Left renal cortex interstitium (tissue), 4 donors: ENCODE results near the gene SUPT5H. TPM values are rescaled to one million over a fixed set of nuclear protein-coding genes. Genes with fewer than 3 reads are reported as not detected.
A peak's percentile ranks its signal among the peaks of the same experiment; 100 is the strongest.
"Not testable (repeated sequence)": the region's sequence is repeated elsewhere in the genome, so short reads cannot be mapped to it uniquely, and the experiment has no call there.

Source experiments
- DNase-seq, 4 donors: peaks; one replicate each; pipeline ENCODE4 v3.0.0-alpha.2; 2013; ENCODE audit warnings: low read depth in 4 of 4, low spot score in 2 of 4, missing footprints in 1 of 4
- polyA plus RNA-seq, 4 donors: library from polyadenylated mRNA; unstranded; fragments of 120-200 nt; gene quantifications; one replicate each; pipeline ENCODE4 v1.2.1, GENCODE V29; 2013; ENCODE audit not compliant: insufficient read length in 4 of 4

SUPT5H gene
- polyA plus RNA-seq, 4 donors = 107 to 161 (median 145) TPM

- DNase-seq = no peak
Measured at GRCh38 chr19:39449116-39449797, 3.9 kb downstream of the SUPT5H start.

DNA sequence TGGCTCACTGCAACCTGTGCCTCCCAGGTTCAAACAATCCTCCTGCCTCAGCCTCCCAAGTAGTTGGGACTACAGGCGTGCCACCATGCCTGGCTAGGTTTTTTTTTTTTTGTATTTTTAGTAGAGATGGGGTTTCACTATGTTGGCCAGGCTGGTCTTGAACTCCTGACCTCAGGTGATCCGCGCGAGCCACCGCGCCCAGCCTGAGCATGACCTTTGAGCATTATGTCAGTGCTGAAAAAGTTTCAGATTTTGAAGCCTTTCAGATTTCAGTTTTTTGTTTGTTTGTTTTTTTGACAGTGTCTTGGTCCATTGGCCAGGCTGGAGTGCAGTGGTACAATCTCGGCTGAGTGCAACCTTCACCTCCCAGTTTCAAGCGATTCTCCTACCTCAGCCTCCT lies 5.9 kb downstream of the SUPT5H start:
- DNase-seq = not testable (repeated sequence)

GRCh38 chr19:39463403-39463802 lies 18.0 kb downstream of the SUPT5H start:
- DNase-seq = no peak

DNA sequence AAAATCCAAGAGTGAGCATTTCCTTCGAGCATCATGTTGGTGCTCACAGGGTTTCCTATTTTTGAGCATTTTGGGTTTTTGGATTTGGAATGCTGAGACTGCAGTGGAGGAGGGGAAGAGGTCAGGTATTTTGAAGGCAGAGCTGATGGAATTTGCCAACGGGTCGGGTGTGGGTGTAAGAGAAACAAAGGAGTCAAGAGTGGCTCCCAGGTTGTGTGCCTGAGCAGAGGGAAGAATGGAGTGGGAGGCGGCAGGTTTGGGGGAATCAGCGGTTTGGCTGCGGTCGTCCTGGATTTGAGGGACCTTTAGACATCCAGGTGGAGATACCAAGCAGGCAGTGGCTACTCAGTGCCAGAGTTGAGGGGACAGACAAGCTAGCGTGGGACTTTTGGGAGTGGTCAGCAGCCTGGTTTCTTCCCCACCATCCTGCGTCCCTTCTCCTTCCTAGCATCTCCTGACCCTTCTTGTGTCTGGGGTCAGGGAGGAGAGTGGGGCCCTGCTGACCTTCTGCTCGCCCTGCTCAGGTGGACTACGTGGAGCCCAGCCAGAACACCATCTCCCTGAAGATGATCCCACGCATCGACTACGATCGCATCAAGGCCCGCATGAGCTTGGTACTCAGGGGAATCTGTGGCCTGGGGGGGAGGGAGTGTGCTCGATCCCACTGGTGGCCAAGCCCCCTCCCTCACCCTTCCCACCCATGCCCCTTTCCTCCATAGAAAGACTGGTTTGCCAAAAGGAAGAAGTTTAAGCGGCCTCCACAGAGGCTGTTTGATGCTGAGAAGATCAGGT lies 20.8 kb downstream of the SUPT5H start:
- DNase-seq = no peak

DNA sequence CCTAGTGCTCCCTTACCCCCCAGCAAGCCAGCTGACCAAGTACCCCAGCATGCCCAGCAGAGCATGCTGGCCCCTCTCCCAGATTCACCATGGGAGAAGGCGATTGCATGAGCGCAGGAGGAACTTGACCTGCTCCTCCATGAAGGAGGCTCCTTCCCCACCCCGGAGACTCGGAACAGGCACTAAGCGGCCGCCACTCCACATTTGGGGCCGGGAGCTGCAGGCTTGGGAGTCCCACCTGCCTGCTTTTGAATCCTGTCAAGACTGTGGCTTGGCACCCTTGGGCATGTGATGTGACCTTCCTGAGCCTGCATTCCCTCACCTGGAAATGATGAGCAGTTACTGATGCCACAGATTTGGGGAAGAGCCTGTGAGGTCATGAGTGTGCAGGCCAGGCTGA lies 22.6 kb downstream of the SUPT5H start:
- no peak for DNase-seq

- DNase-seq = no peak
Measured at GRCh38 chr19:39469036-39469435, 23.7 kb downstream of the SUPT5H start.

GRCh38 chr19:39469567-39469966 lies 24.2 kb downstream of the SUPT5H start:
- DNase-seq = no peak

DNA sequence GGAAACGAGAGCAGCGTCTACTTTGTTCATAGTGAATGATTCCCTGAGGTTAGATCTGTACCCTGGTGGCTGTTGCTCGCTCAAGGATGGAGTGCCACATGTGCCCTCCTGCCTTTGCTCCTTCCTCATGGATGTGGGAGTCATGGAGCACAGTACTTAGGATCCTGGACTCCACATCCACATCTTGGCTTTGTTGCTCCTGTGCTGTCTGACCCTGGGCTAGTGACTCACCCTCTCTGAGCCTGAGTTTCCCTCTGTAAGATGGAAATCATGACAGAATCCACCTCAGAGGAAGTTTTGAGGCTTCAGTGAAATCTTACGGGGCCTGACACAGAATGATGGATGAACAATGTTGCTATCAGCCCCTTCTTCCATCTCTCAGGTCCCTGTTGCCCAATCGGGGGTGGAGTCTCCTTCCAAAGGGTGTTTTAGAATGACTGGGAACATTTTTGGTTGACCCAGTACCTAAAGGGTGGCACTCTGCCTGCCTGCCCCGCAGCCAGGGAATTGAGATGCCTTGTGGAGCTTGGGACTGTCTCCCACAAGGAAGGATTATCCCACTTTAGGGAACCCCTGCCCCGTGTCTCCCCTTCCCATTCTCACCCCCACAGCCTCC lies 25.4 kb downstream of the SUPT5H start:
- no peak for DNase-seq

- no peak for DNase-seq
Measured at GRCh38 chr19:39471756-39472536, 26.6 kb downstream of the SUPT5H start.

- DNase-seq = no peak
Measured at GRCh38 chr19:39472746-39473442, 27.5 kb downstream of the SUPT5H start.

DNA sequence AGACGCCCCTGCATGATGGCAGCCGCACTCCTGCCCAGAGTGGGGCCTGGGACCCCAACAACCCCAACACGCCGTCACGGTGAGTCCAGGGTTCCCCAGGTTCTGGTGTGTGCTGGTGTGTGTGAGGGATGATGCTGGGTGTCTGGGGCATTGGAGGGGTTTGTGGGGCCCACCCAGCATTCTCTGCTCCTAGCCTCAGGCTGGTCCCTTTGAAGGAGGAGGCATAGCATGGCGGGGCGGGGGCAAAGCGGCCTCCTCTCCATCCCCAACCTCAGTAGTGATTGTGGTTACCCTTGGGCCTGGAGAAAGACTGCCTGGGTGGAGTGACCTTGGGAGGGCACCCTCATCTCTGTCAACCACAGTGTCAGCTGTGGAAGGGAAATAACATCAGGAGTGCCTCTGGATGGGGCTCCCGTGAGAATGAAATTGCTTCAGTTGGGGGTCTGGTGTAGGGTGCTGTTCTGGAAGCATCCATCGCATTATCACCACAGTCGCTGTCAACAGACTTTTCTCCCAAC lies 28.1 kb downstream of the SUPT5H start:
- DNase-seq = no peak

DNA sequence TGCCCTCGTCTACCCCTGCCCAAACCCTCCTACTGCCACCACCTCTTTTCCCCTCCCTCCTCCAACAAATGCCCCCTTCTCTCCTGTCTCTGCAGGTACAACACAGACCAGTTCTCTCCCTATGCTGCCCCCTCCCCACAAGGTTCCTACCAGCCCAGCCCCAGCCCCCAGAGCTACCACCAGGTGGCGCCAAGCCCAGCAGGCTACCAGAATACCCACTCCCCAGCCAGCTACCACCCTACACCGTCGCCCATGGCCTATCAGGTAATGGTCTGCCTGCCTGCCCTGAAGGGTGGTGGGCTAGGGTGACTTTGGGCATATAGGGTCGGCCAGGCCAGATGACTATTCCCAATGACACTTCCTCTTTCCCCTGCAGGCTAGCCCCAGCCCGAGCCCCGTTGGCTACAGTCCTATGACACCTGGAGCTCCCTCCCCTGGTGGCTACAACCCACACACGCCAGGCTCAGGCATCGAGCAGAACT lies 28.8 kb downstream of the SUPT5H start:
- peak in 2 of 4 donors; percentile 20 to 28 for DNase-seq

- no peak for DNase-seq
Measured at GRCh38 chr19:39475748-39476147, 30.4 kb downstream of the SUPT5H start.

GRCh38 chr19:39479319-39479801 lies 34.0 kb downstream of the SUPT5H start:
- DNase-seq = not testable (repeated sequence)

DNA sequence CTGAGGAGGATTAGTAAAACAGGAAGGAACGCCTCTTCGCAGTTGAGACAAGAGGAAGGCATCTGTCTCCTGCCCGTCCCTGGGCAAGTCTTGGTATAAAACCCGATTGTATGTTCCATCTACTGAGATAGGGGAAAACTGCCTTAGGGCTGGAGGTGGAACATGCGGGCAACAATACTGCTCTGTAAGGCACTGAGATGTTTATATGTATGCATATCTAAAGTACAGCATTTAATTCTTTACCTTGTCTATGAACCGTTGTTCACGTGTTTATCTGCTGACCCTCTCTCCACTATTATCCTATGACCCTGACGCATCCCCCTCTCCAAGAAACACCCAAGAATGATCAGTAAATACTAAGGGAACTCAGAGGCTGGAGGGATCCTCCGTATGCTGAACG lies 34.5 kb downstream of the SUPT5H start:
- no peak for DNase-seq

DNA sequence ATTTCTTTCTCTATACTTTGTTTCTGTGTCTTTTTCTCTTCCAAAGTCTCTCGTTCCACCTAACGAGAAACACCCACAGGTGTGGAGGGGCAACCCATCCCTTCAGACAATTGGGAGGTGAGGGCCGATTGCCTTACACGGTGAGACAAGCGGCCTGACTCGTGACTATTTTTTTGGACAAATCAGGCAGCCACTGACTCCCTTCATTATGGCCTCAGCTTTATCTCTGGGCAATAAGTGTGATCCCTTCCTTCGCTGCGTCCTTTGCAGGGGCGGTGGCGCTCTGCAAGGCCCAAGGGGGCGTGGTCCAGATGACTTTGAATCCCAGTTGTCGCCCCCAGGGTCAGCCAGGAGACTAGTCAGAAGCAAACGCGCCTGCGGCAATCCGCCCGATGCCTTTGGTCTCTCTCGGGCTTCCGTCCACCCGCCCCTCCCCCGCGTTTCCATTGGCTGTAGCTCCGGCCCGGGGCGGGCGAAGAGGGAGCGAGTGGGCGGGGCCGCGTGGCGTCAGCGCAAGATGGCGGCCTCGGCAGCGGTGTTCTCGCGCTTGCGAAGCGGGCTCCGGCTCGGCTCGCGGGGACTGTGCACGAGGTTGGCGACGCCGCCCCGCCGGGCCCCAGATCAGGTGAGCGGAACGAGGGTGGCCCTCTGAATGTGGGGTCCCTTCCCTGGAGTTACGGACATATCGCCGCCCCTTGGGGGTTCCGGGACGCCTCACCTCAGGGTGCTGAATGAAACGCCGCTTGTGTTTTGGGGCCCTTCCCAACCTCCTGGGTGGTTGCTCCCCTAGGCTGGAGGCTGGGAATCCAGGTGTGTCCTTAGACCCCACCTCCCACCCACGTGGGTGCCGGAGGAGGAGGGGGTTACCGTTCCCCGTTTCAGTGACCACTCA lies 35.2 kb downstream of the SUPT5H start, which contains the start of gene TIMM50:
Gene TIMM50 (plus strand): TSS at position 502 of the 892 bp plus-strand sequence. CDS start 16 bp downstream, at position 518.
- DNase-seq = peak; percentile 83 to 94 (median 89)

GRCh38 chr19:39481229-39481545 lies 35.8 kb downstream of the SUPT5H start:
- no peak for DNase-seq

DNA sequence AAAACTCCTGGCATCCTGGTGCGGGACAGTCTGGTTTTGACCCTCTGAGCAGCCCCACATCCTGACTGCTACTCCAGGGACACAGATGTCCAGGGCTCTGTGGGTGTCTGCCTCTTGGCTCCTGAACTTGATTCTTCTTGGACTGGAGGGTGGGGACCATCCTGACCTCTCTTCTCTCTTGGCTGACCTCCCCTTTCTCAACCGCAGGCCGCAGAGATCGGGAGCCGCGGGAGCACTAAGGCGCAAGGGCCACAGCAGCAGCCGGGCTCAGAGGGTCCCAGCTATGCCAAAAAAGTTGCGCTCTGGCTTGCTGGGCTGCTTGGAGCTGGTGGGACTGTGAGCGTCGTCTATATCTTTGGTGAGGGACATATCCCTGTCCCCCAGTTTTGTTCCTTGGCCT lies 36.3 kb downstream of the SUPT5H start:
- DNase-seq = no peak

DNA sequence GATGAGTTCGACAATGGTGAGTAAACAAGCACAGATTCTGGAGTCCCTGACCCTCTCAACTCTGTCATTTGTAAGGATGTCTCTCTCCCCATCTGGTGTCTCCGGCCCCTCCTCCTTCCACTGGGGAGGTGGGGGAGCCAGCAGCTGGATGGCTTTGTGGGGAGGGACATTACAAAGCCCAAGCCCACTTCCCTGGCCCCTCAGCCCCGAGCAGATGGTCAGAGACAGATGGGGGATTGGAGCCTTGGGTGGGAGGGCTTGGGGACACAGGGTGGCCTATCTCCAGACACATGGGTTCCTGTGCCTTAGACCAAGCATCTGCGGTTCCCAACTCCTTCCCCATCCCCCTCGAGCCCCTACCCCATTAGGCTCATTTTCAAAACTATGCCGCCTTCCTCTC lies 37.8 kb downstream of the SUPT5H start:
- DNase-seq = no peak
